HCT116 (cell line): ENCODE measurements around the gene SCN3A.

Source experiments
- POLR2A ChIP-seq: IDR thresholded peaks from 2 replicates; pipeline ENCODE4 v1.7.0; 2011; ENCODE audit warnings: borderline replicate concordance; ENCODE audit not compliant: insufficient read depth, insufficient read length; ENCODE audit errors: extremely low read depth
- POLR2AphosphoS5 ChIP-seq: IDR thresholded peaks from 2 replicates; pipeline ENCODE4 v1.6.1; 2011; ENCODE audit warnings: mild to moderate bottlenecking, low read depth, low read length, moderate library complexity
- SIN3A ChIP-seq: IDR thresholded peaks from 2 replicates; pipeline ENCODE4 v1.6.1; 2012; ENCODE audit warnings: low read depth
- TF ChIP-seq, protein P1 (sequence below), 3 experiments: fragments of 200-600 bp in 1 of 3; sonication (generic) in 1 of 3; IDR thresholded peaks in 2 of 3; conservative IDR thresholded peaks in 1 of 3; 2 replicates each; pipeline ENCODE4 v1.5.1; 2012 to 2017; ENCODE audit warnings: low read depth in 2 of 3, low read length in 2 of 3, antibody characterized with exemption in 1 of 3, borderline replicate concordance in 1 of 3, control low read depth in 1 of 3, mild to moderate bottlenecking in 1 of 3, mixed read lengths in 1 of 3, mixed run types in 1 of 3, moderate library complexity in 1 of 3; ENCODE audit not compliant: insufficient read depth in 1 of 3
- TF ChIP-seq, protein P2 (sequence below): IDR thresholded peaks from 2 replicates; pipeline ENCODE4 v1.6.1; 2012; ENCODE audit warnings: low read depth
- TF ChIP-seq, protein P3 (sequence below): IDR thresholded peaks from 2 replicates; pipeline ENCODE4 v1.6.1; 2011; ENCODE audit warnings: mild to moderate bottlenecking, low read length, moderate library complexity; ENCODE audit not compliant: insufficient replicate concordance; ENCODE audit errors: extremely low read depth

DNA sequence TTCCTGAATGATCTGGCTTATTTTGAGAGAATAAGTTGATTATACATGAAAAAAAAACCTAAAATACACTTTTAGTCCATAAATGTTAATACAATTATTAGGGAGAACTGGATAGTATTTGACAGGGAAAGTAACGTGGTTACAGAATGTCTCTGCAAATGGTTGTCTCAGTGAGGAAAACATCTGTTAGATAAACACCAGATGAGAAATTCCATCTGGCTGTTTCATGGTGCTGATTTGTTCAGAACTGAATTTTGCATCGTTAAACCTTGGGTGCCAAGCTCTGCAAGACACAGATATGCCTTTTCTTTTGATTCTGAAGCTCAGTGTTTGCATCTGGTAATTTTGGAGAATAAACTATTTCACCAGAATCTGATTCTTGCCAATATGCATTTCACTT lies 90.4 kb downstream of the SCN3A start:
- TF ChIP-seq, protein P1, sequence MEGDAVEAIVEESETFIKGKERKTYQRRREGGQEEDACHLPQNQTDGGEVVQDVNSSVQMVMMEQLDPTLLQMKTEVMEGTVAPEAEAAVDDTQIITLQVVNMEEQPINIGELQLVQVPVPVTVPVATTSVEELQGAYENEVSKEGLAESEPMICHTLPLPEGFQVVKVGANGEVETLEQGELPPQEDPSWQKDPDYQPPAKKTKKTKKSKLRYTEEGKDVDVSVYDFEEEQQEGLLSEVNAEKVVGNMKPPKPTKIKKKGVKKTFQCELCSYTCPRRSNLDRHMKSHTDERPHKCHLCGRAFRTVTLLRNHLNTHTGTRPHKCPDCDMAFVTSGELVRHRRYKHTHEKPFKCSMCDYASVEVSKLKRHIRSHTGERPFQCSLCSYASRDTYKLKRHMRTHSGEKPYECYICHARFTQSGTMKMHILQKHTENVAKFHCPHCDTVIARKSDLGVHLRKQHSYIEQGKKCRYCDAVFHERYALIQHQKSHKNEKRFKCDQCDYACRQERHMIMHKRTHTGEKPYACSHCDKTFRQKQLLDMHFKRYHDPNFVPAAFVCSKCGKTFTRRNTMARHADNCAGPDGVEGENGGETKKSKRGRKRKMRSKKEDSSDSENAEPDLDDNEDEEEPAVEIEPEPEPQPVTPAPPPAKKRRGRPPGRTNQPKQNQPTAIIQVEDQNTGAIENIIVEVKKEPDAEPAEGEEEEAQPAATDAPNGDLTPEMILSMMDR (IDR thresholded peaks at IDR 0.05 in 2 of 3, conservative IDR thresholded peaks at IDR 0.05 in 1 of 3; ENCODE audit: borderline replicate concordance in 1 of 3, insufficient read depth in 1 of 3, low read depth in 2 of 3, low read length in 2 of 3) = no peak
- TF ChIP-seq POLR2AphosphoS5 = no peak
- TF ChIP-seq, protein P2, sequence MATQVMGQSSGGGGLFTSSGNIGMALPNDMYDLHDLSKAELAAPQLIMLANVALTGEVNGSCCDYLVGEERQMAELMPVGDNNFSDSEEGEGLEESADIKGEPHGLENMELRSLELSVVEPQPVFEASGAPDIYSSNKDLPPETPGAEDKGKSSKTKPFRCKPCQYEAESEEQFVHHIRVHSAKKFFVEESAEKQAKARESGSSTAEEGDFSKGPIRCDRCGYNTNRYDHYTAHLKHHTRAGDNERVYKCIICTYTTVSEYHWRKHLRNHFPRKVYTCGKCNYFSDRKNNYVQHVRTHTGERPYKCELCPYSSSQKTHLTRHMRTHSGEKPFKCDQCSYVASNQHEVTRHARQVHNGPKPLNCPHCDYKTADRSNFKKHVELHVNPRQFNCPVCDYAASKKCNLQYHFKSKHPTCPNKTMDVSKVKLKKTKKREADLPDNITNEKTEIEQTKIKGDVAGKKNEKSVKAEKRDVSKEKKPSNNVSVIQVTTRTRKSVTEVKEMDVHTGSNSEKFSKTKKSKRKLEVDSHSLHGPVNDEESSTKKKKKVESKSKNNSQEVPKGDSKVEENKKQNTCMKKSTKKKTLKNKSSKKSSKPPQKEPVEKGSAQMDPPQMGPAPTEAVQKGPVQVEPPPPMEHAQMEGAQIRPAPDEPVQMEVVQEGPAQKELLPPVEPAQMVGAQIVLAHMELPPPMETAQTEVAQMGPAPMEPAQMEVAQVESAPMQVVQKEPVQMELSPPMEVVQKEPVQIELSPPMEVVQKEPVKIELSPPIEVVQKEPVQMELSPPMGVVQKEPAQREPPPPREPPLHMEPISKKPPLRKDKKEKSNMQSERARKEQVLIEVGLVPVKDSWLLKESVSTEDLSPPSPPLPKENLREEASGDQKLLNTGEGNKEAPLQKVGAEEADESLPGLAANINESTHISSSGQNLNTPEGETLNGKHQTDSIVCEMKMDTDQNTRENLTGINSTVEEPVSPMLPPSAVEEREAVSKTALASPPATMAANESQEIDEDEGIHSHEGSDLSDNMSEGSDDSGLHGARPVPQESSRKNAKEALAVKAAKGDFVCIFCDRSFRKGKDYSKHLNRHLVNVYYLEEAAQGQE = no peak
- TF ChIP-seq, protein P3, sequence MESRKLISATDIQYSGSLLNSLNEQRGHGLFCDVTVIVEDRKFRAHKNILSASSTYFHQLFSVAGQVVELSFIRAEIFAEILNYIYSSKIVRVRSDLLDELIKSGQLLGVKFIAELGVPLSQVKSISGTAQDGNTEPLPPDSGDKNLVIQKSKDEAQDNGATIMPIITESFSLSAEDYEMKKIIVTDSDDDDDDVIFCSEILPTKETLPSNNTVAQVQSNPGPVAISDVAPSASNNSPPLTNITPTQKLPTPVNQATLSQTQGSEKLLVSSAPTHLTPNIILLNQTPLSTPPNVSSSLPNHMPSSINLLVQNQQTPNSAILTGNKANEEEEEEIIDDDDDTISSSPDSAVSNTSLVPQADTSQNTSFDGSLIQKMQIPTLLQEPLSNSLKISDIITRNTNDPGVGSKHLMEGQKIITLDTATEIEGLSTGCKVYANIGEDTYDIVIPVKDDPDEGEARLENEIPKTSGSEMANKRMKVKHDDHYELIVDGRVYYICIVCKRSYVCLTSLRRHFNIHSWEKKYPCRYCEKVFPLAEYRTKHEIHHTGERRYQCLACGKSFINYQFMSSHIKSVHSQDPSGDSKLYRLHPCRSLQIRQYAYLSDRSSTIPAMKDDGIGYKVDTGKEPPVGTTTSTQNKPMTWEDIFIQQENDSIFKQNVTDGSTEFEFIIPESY = no peak
- no peak for TF ChIP-seq SIN3A
- no peak for TF ChIP-seq POLR2A
